SW 1271 (cell line): ENCODE results near the gene SMARCA2.
"Not testable (repeated sequence)": the region's sequence is repeated elsewhere in the genome, so short reads cannot be mapped to it uniquely, and the experiment has no call there.

Experiments used
- DNase-seq, 2 experiments: peaks; one replicate each; lab custom pipeline; 2025; lab: John Stamatoyannopoulos, UW

SMARCA2 gene

DNA sequence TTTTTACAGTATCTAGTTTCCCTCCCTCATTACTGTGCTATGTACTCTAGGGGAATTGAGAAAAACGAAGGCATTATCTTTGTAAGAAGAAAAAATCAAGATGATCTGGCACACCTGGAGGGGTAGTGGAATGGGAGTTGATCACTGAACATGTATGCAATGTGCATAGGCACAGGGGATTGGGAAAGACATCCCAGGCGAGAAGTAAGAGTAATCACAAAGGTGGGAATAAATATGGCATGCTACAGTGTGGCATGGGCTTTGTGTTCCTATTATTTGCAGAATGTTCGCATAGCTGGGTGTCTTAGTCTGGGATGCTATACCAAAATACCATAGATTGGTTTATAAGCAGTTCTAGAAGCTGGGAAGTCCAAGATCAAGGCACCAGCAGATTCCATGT lies 130.6 kb downstream of the SMARCA2 start:
- no peak for DNase-seq

DNA sequence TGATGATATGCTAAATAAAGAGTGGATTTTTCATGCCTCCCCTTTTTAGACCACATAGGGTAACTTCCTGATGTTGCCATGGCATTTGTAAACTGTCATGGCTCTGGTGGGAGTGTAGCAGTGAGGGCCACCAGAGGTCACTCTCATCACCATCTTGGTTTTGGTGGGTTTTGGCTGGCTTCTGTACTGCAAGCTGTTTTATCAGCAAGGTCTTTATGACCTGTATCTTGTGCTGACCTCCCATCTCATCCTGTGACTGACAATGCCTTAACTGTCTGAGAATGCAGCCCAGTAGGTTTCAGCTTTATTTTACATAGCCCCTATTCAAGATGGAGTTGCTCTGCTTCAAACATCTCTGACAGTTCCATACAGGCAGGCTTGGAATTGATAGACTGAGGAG lies 131.6 kb downstream of the SMARCA2 start:
- not testable (repeated sequence) for DNase-seq

DNA sequence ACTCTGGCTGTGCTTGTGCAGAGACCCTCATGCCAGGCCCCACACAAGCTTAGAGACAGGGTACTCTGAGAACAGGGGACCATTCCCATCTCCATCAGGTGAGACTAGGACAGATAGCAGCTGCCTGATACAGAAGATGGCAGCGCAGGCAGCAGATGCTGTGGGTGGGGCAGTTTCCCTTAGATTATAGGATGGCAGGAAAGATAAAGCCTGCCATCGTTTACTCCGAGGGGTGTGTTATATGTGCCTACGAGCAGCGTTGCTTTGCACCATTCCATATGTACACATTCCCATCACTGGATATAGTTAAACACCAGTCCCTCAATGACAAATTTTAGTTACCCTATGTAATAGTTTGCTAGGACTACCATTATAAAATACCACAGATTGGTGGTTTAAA lies 135.2 kb downstream of the SMARCA2 start:
- no peak for DNase-seq

DNA sequence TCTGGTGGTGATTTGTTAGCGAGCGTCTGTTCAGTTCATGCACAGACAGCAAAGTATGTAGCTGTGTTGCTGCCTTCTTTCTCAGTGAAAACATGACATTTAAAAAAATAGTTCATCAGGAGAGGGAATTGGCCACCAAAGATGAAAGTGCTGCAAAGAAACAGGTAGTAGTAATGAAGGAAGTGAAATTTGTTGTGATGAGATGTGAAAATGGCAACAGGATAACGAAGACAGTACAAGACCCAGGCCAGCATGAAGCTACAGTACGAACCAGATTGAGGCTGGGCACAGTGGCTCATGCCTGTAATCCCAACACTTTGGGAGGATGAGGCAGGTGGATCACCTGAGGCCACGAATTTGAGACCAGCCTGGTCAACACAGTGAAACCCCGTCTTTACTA lies 136.0 kb downstream of the SMARCA2 start:
- no peak for DNase-seq

DNA sequence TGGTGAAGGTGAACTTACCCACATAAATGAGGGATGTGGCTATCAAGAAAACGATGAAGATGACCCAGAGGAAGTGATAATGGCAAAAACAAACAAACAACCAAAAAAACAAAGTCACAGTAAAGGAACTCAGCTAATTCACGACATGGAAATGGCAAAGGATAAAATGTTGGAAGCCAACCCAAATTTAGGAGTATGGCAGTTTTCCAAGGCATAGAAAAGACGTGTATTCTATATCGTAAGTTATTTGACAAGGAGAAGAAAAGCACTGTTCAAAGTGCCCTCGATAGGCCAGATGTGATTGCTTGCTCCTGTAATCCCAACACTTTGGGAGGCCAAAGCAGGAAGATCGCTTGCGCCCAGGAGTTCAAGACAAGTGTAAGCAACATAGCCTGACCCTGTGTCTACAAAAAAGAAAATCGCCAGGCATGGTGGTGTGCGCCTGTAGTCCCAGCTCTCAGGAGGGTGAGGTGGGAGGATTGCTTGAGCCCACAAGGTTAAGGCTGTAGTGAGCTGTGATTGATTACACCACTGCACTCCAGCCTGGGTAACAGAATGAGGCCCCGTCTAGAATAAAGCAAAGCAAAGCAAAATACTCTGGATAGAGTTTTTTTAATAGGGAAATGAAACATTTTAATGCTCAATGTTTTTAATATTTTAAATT lies 138.0 kb downstream of the SMARCA2 start:
- DNase-seq: no peak

DNA sequence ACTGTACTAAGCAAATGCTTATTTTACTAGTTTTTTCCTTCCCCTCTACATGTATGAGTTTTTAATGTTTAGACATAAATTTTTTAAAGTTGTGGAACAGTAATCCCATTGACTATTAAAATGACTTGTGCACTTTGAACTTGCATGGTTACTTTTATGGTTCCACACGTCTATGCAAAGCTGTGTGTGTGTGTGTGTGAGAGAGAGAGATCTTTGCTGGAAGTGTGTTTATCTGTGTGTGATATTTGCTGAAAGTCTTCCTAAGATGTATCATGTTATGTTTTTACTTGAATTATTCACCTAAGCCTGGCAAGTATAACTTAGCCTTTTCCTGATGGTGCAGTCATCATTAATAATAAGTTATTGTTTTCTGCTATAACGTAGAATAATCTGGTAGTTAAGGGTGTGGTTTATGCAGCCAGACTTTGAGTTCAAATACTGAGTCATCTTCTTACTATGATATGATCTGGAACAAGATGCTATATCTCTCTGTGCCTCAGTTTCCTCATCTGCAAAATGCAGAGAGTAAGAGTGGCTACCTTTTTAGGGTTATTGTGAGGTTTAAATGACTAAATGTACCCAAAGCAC lies 138.6 kb downstream of the SMARCA2 start:
- DNase-seq: no peak

DNA sequence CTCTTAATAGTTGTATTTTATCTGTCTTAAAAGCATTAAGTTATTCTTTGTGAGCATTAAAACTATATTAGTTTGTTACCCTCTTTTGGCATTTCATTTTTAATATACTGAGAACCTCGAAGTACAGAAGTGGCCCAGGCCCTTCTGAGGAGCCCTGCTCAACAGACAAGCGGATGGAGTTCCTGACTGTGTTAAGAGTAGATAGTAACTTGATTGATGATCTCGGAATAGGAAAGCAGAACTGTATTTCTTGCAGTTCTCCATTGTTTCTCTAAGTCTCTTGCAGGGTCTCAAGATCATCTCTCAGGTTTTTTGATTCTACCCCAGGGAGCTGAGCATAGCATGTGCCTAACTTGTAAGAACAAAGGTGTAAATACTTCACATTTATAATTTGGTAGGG lies 139.6 kb downstream of the SMARCA2 start:
- no peak for DNase-seq

DNA sequence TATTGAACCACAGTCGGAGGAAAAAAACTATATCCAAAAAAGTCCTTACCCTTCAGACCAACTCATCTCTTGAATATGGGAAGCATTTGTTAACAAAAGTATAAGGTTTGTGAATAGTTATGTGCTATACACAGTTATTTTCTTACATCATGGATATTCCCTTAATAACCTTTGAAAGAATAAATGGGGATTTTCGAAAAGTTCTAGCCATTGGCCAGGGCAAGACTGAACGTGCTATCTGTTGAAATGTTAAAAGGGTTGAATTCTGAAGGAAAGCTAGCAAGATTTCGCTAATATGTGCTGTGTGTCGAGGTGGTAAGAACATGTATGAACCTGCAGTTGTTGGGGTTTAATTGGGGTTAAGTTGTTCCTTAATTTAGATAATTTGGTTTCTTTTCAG lies 140.8 kb downstream of the SMARCA2 start:
- DNase-seq: no peak

DNA sequence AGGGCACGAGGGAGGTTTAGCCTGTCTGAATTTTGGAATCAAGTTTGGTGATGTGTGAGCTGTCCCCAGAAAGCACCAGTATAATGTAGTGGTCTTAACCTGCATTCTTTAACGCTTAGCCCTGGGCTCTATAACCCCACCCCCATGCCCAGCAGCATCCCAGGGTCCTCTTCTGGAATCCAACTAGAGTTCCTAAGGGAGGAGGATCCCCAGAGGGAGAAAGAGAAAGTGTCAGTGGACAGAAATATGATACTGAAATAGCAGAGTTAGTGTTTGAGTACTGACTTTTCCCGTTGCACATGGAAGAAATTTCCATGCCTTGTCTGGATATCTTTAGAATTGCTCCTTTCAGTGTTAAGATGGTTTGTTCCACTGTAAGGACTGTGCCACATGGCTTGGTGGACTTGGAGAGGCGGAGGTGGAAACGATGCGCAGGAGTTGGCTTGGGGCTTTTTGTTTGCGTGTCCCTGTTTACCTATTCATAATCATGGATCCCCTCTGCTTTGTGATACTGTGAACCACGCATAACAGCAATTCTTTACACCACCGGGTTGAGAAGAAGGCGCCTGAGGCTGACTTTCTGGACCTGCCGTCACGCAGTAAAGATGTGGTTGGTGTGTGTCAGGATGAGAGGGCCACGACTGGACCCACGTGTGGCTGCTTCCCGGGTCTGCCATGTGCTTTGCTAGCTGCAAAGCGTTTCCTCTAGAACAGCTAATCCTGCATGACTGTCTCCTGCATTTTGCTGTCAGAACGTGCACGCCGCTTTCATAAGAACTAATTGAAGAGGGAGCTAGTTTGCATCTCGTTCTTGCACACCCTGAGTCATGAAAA lies 142.3 kb downstream of the SMARCA2 start:
- no peak for DNase-seq

DNA sequence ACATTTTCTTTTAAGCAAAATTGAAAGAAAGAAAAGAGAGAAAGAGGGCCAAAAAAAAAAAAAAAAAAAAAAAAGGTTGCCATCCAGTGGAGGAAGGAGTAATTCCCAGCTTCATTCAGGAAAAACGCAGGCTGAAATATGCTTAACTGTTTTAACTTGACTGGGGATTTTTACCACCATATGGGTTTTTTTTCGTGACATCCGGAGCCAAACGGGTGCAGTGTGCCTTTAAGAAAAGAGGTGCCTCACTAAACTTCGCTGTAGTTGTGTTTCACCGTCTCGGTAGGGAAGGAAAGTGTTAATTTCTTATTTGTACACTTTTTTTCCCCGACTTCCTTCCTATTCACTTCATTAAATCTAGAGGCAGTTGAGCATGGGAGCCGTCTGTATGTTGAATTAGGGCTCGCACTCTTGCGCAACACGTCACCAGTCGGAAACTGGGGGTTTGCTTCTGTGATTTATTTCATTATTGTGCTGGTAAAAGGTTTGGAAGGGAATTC lies 143.0 kb downstream of the SMARCA2 start:
- no peak for DNase-seq

DNA sequence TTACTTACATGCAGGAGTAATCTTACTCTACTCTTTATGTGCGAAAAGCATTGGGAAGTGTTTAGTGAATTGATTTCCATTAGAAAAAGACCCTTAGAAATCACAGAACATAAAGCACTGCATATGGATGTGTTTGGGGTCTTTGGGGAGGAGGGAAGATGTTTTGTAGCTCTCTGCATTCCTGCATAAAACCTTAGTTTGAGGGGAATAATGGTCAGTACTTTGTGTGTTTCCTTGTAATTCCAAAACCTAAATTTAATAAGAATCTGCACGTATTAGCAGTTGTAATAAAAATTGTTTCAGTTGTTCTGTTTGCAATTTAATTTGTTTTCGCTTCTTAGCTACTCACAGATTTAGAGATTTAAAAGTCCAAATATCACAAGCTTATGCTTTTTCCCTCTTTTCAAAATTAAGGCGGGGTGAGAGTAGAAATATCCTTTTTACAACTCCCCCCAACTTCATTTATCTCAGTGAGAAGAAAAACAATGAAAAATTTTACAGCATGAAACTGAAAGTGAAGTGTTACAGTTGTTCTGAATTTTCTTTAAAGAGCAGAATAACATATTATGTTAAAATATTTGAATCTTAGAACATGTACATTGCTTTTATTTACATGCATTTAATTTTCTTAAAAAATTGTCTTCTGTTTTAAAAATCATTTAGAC lies 143.8 kb downstream of the SMARCA2 start:
- no peak for DNase-seq

DNA sequence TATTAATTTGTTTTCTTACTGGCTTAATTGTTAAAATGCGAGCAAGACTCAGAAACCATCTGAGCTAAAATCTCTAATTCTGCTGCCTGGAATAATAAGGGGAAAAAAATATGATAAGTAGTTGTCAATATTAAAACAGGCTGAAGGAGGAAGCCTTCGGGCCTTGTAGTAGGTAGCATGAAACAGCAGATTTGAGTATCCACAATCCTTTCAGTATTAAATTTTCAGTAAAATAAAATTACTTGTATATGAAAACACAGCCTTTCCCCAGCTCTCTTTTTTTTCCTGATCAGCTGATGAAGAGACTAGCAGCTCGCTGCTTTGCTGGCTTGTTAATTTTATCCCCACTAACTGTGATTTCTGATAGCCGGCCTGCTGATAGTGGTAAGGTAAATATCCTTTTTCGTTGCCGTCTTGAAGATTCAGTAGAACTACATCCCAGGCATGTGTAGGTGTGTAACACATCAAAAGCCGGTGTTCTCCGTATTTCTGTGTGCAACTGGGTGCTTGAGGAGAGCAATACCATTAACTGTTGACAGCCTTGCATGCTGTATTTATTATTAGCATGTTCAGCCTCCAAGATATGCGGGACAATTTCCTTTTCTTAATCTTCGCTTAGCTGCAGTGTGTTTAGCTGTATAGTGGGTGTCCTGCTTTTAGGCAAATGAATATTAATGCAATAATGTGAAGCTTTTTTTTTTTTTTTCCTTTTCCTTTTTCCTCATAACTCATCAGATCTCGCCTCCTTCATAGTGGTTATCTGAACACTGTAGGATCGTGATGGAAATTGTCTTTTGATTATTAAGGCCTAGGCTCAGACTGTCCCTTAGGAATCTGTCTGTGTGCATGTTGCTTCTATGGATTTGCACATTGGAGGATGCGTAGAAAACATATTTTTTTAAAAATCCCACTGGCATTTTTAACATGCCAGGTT lies 144.6 kb downstream of the SMARCA2 start:
- DNase-seq: no peak

DNA sequence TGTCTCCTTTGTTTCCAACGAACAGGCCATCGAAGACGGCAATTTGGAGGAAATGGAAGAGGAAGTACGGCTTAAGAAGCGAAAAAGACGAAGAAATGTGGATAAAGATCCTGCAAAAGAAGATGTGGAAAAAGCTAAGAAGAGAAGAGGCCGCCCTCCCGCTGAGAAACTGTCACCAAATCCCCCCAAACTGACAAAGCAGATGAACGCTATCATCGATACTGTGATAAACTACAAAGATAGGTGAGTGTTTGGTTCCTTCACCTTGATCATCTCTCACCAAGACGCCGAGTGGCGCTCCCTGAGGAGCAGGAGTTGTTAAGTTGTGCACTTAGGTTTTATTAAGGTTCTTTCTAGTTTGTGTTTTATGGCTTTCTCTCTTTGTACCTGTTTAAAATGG lies 146.5 kb downstream of the SMARCA2 start:
- no peak for DNase-seq

DNA sequence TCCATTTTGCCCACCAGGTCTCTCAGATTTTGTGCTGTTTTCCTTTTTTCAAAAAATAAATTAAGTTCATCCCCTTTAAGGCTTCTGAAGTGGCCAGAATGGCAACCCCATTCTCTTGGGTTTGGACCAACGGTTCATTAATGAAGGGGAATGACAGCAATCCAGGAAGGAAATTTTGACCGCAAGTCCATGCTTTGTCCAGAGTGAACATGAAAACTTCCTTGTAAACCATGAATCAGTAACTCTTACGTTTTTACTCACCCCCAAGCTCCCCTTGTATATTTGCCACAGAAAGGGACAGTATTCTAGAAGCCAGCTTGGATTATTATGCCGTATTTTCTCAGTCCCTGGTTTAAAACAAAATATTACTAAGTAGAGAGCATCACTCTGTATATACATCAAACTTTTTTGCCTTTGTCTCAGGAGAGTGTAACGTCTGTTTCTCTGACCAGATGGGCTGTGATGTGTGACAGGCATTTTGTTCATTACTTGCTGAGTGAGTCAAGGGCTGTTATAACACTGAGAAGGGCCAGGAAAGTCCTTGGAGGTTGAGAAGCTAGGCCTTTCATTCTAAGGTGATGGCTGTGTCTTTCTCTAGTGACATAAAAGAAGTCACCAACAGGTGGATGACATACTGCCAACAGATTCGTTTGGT lies 148.2 kb downstream of the SMARCA2 start:
- DNase-seq: no peak

DNA sequence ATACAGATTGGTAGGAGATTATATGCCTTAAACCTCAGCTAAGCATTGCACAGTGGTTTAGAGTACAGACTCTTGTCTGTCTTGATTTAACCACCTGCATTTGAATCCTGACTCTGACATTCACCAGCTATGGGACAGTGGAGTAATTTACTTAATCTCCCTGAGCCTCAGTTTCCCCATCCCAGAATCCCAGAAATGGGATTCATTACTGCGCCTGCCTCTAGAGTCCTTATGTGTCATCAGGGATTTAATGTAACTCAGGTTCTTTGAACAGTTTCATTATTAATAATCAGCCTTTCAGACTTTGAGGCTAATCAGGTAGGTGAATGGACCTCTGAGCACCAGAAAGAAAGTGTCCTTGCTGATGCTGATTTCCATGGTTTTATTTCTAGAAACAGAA lies 149.1 kb downstream of the SMARCA2 start:
- DNase-seq: no peak

DNA sequence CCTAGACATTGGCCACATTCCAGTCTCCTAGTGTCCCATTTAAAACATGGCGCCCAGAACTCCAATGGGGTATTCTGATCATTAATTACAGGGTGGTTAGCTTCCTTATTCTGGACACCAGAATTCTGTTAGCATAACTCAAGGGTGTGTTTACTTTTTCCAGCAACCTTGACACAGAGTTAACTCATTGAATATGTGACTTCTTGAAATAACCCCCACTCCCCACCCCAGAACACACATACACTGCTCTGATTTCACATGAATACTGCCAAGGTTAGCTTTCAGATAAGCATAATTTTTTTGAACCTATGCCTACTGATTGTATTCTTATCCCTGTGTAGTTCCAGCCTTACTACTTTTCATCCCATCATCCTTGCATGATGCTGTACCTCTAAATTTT lies 151.1 kb downstream of the SMARCA2 start:
- no peak for DNase-seq

DNA sequence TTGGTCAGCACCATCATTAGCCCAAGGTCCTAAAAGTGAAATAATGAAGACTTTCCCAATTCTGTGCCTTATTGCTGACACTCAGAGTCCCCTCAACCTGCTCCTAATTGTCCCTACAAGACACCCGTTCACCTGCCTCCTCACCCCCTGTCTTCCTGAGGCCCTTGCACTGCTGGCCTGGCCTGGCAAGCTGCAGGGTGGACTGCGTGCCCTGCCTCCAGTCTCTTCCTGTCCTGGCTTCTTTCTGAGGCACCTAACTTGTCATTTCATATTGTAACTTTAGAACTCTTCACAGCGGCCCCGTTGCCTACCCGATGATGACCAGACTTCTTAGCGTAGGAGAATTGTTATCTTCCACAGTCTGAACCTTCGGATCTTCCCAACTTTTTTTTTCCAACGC lies 153.9 kb downstream of the SMARCA2 start:
- DNase-seq: no peak

DNA sequence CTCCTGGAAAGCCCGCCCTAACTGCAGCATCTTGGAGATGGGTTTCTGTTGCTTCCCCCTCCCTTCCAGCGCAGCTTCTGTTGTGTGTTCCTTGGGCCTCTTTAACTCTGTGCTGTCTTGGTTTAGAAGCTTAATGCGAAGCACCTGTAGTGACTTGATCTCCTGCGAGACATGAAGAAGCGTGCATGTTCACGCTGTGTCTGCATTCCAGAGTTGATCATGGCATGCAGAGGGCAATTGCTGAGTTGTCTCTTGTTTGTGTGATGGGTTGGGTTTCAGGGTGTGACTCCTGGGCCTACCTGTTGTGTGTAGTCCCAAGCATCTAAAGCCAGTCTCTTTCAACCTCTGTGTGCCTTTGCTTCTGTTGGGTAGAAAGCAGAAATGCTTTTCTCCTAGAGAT lies 155.6 kb downstream of the SMARCA2 start:
- no peak for DNase-seq

DNA sequence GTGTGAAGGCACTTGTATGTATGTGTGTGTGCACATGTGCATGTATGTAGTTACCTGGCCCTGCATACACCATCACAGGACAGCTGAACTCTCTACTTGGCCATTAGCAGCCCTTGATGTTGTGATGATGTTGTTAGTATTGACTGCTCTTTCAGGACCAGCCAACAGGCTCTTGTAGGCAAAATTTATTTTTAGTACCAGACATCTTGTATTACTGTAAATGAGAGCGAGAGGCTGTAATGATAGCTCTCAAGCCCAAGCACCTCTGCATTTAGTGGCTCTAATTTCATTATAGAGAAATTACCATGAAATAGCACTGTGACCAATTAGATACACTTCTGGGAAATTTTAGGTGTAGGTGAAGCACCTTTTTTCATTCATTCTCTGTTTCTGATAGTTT lies 158.0 kb downstream of the SMARCA2 start:
- no peak for DNase-seq

DNA sequence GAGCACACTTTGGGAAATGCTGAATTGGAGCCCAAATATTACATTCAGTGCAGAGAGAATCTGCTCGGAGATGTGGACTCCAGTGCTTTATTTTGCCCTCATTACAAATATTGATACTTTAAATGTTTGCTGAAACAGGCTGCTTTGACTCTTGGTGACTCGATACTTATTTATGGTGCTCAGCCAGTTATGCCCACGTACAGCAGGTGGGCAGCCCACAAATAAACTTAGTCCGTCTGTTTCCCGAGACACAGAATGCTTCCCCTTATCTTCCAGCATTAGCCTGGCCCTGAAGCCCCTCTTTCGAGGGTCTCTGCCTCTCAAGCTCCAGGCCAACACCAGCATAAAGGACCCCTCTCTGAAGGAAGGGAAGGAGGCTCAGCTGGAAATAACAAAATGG lies 158.7 kb downstream of the SMARCA2 start:
- no peak for DNase-seq

DNA sequence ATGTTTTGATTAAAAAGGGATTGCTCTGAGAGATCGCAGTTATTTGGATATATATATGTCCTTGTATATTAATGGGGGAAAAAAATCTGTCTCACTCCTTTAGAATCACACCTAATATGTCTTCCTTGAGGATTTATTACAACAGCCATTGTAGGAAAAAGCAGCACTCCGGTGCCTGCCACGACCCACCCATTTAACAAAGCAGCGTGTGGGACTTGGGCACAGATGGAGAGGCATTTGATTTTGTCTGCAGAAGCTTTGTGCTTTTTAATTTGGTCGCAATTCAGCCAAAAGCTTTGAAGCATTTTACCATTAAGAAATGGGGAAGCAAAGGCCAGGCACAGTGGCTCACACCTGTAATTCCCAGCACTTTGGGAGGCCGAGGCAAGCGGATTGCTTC lies 159.2 kb downstream of the SMARCA2 start:
- no peak for DNase-seq
